ENCODE measurements around the gene RFK.
"Not testable (repeated sequence)": the region's sequence is repeated elsewhere in the genome, so short reads cannot be mapped to it uniquely, and the experiment has no call there.

The RFK gene

DNA sequence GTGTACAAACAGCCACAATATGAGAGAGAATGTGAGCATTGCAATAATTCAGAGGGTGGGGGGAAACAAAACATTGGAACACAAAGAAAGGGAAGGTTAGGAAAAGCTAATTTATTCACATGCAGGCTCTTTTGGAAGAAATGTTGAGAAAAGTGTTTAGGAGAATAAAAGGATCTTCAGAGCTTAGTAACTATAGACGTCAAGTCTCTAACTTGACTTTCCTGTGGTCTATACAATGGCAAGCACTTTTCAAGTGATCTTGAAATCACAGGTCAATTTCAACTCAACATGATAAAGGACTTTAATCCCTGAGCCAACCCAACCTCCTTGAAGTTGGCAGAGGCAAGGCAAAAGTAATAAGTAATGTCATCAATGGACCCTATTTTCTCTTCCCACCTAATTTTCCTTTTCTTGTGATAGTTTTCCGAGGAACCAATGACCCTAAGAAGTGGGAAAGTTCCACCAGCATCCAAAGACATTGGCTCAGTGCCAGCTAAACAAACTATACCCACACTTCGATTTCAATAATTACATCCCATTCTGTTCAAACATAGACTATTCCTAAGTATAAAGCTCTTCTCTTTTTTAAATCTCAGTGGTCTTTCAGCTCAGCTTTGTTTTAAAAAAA, 23.7 kb downstream of the RFK start:
- DNase-seq (ENCODE audit: low spot score) = no peak

DNA sequence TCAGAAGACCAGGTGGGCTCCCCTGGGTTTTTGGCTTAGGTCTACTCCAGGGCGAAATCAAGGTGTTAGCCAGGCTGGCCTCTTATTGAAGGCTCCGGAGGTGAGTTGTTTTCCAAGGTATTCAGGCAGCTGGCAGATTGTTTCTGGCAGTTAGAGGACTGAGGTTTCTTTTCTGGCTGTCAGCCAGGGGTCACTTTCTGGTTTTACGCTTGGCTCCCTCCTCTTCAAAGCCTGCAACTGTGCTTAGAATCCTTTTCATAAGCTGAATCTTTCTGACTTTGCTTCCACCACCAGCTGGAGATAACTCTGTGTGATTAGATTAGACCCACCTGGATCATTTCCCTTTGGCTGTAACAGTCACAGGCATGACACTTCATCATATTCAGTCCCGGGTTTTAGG, 24.6 kb downstream of the RFK start:
- peak; percentile 76 for DNase-seq (ENCODE audit: low spot score)

DNA sequence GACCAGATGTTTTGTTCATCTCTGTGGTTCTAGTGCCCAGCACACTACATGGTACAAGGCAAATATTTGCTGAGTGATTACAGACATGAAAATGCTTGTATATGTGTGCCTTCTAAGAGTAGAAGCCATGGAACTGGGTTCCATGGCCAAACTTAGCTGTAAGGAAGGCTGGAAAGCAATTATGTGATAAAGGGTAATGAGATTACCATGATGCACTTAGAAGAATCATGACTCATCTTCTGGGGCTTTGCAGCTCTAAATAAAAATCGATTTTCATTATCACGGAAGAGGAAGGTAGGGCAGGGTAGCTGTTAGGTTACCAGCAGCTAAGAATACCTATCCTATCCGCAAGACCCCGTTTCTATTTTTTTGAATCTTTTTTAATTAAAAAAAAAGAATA, 28.0 kb downstream of the RFK start:
- DNase-seq (ENCODE audit: low spot score) = peak; percentile 45

DNA sequence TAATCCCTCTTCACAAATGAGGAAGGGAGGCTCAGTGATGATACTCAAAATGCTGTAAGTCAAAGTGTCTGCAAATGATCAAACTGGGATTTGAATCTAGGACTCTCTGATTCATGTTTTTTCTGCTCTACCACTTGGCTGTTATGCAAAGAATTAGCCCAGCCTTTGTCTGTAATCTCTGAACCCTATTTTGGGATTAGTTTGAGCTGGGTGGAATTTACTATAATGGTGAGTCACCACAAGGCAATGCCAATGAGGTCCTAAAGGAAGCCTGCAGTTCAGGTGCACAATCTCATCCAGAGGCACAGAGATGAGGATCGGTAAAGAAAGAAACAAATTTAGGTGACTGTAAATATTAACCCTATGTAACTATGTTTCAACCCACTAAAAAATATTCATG, 29.2 kb downstream of the RFK start:
- peak; percentile 34 for DNase-seq (ENCODE audit: low spot score)

DNA sequence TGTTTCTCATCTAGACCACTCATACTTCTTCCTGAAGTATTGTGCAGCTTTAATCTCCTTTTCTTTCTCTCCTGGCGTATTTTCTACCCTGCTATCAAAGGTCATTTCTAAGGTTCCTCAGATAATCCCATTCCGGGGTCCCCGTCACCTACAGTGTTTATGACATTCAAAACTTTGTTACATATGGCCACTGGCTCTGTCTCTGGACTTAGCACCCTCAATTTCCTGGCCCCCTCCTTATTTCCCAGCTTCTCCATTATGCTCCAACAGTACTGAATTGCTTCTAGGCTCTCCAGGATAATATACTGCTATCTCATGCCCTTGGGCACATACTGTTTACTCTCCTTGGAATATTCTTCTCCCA, 31.2 kb downstream of the RFK start:
- no peak for DNase-seq (ENCODE audit: low spot score)

DNA sequence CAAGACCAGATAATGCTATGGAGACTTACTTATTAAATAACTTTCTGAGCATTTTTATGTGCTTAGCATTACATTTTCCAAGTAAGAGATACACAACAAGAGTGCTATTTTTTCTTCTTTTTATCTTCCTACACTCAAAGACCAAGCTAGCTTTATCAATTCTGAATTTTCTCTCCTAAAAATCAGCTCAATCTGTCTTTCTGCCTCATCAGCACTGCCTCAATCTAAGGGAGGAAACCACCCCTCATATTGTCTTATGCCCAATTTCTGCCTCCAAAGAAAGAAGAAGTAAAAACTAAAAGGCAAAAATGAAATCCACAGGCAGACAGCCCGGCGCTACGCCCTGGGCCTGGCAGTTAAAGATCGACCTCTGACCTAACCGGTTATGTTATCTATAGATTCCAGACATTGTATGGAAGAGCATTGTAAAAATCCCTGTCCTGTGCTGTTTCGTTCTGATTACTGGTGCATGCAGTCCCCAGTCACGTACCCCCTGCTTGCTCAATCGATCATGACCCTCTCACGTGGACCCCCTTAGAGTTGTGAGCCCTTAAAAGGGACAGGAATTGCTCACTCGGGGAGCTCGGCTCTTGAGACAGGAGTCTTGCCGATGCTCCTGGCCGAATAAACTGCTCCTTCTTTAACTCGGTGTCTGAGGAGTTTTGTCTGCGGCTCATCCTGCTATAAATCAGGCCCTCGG, 31.7 kb downstream of the RFK start:
- DNase-seq (ENCODE audit: low spot score) = not testable (repeated sequence)

DNA sequence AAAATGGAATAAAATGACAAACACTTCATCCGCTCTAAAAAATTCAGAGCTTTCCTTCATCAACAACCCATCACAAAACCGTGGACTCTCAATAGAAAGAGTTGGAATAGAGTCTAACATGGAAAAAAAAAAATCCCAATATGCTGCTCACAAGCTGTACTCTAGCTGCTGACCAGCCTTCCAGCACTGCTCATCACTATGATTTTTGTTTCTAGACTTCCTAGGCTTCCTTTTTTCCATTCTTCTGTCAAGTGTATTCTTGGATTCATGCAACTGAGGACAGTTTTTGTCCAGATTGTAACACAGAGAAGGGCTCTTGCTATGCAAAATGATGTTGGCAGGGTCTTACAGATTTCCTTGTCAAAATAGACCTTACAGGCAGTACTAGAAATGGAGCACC, 34.5 kb downstream of the RFK start:
- no peak for DNase-seq (ENCODE audit: low spot score)

DNA sequence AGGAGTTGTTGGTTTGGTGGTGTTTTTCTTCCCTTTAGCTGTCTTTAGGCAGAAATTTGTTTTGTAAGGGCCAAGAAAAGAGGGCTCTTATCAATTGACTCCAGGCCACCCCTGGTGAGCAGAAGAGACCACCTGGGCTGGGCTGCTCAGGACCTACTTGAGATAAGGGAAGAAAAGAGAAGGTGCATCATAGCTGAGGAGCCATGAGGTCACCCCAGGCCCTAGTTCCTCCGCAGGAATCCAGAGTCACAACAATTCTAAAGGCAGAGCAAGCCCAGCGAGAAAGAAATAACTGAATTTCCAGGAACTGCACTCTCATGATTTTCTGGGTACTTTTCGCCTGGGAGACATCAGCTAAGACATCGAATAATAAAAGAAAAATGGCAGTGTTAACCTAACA, 34.9 kb downstream of the RFK start:
- no peak for DNase-seq (ENCODE audit: low spot score)

DNA sequence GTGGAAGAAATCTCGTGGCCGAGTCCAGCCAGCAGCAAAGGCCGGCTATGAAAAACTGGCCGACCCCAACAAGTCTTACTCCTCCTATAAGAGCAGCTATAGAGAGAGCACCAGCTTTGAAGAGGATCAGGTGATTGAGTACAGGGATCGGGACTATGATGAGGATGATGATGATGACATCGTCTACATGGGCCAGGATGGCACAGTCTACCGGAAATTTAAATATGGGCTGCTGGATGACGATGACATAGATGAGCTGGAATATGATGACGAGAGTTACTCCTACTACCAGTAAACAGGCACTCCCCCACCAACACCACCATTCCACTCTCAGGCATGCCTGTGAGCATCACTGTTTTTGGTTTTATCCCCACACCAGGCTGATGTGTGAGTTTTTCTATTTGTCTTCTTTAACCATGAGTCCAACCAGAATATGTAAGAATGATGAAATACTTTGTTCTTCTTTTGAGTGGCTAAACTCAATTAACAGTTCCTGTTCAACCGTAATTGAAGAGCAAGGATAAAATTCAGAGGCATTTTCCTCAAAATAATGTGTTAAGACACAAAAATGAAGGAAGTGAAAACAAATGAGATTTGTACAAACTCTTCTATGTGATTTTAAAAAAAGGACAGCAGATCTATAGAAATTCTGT, 35.5 kb downstream of the RFK start:
- DNase-seq (ENCODE audit: low spot score) = no peak

DNA sequence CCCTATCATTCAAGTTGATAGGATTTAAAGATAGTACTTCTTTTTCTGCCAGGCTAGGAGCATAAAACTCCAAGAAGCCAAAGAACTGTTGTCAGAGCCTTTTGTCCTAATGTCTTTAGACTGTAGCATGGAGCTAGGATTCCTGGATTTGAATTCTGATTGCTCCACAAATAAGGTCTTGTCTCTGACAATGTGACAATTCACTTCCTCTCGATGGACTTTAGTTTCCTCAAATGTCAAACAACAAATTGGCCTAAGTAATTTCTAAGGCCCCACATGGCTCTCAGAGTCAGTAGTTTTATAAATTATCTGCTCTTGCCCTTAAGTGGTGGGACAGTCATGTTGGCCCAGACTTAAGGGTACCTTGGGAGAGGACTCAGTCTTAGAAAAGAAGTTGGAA, 36.7 kb downstream of the RFK start:
- no peak for DNase-seq (ENCODE audit: low spot score)

DNA sequence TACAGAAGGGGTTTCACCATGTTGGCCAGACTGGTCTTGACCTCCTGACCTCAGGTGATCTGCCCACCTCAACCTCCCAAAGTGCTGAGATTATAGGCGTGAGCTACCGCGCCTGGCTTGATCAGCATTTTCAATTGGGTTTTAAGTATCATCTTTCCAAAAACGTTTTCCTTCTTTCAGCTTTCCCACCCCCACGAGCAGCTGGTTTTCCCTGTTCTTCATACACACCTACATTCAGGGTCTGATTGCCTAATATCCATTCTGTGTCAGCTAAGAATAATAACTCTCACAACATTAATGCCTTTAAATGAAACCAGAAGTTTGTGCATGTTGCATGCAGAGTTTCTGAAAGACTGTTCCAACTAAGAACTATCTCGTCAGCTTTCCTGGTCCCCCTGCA, 38.3 kb downstream of the RFK start:
- no peak for DNase-seq (ENCODE audit: low spot score)

DNA sequence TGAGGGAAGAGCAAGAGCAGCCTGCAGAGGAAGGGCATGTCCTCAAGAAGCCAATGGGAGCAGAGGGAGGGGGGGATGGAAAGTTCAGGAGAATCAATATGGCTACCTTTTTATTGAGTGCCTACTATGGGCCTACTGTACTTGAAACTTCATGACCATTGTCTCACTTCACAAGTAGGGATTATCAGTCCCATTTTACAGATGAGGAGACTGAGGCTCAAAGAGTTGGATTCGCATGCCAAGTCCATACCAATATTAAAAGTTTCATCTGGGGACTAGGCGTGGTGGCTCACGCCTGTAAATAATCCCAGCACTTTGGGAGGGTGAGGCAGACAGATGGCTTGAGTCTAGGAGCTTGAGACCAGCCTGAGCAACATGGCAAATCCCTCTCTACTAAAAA, 40.0 kb downstream of the RFK start:
- no peak for DNase-seq (ENCODE audit: low spot score)

DNA sequence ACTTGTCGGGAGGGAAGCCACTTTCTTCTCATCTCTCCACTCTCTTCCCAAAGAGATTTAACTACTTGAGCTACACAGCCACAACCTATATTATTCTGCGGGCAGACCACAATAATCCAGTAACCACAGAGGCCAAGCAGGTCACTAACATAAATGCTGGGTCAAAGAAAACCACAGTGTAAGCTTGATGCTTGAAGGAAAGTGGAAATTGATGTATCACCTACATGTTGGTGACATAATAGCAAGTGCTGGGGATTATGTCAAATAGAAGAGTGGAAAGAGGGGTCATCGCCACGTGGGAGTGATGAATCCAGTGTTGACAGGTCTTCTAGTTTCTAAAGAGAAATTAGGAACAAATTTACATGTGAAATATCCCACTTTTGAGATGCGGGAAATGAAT, 40.9 kb downstream of the RFK start:
- DNase-seq (ENCODE audit: low spot score) = peak; percentile 81

DNA sequence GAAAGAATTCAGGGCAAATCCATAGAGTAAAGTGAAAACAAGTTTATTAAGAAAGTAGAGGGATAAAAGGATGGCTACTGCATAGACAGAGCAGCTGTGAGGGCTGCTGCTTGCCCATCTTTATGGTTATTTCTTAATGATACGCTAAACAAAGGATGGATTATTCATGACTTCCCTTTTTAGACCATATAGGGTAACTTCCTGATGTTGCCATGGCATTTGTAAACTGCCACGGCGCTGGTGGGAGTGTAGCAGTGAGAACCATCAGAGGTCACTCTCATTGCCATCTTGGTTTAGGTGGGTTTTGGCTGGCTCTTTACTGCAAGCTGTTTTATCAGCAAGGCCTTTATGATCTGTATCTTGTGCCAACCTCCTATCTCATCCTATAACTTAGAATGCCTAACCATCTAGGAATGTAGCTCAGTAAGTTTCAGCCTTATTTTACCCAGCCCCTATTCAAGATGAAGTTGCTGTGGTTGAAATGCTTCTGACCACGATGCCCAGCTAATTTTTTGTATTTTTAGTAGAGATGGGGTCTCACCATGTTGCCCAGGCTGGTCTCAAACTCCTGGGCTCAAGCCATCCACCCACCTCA, 42.1 kb downstream of the RFK start:
- no peak for DNase-seq (ENCODE audit: low spot score)

DNA sequence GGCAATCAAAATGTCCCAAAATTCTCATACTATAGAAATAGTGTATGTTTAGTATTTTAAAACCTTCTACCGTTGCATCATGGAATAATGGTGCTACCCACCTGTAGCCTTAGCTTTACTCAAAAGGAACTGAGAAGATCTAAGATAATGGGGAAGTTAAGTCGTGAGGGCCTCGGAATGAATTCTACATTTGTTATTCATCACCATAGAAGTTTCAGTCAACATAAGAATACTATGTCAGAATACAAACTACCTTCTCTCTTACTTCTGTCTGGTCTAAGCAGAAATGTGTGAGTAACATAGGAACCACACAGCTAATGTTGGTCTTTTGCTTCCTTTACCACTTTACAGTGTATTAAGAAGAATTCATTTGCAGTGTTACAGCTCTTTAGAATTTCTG, 43.2 kb downstream of the RFK start:
- DNase-seq (ENCODE audit: low spot score) = no peak

DNA sequence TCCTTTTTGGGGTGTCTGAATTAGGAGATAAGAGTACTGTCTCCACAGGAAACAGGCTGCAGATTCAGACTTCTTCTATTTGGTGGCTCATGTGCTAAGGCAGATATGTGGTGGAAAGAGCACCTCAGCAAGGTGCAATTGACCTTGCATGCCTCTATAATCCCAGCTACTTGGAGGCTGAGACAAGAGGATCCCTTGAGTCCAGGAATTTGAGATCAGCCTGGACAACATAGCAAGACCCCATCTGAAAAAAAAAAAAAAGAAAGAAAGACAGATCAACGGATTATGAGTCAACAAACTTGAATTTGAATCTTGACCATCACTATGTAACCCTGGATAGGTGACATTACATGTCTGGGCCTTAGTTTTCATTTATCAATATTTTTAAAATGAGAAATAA, 44.4 kb downstream of the RFK start:
- no peak for DNase-seq (ENCODE audit: low spot score)

DNA sequence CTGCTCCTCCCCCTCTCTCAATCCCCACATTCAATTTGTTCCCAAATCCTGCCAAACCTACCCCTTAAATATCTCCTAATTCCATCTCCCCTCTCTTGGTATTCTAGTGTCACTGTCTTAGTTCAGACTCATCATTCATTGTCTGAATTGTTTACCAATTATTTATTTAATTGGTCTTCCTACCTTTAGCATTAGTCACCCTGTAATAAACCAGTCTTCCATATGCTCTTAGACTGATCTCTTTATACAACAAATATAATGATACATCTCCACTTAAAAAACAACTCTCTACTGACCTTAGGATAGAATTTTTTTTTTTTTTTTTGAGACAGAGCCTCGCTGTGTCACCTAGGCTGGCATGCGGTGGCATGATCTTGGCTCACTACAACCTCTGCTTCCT, 51.4 kb downstream of the RFK start:
- DNase-seq (ENCODE audit: low spot score) = peak; percentile 9

DNA sequence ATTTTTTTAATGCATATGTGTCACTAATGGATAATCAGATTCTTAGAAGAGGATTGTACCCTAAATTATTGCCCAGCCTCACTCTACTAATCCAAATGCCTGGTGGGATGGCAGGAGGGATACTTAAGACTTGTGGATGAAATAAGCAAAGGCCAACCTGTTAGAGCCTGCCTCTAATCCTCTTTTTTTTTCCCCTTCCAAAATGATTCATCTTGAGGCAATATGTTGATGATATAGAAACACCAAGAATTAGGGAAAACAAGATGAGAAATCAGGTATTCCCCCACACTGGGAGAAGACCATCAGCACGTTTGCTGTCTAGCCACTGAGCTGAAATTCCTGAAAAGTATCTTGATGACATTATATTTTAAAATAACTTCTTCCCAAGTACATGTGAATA, 52.0 kb downstream of the RFK start:
- DNase-seq (ENCODE audit: low spot score) = no peak

DNA sequence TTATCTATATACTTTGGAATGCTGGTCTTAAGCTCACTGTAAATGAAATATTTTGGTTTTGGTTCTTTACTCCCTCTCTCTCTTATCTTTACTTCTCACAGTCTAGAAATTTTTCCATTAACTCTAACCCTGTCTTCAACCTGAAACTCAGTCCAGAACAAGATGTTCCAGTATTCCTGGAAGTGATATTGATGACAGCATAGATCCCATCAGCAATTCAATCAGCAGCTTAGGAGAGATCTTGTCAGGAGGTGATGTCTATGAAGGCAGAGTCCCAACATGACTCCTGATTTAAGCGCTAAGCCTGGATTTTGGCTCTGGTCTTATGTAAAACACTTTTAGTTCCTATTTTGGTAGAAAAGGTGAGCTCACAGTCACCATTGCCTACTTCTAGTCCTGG, 52.6 kb downstream of the RFK start:
- no peak for DNase-seq (ENCODE audit: low spot score)

DNA sequence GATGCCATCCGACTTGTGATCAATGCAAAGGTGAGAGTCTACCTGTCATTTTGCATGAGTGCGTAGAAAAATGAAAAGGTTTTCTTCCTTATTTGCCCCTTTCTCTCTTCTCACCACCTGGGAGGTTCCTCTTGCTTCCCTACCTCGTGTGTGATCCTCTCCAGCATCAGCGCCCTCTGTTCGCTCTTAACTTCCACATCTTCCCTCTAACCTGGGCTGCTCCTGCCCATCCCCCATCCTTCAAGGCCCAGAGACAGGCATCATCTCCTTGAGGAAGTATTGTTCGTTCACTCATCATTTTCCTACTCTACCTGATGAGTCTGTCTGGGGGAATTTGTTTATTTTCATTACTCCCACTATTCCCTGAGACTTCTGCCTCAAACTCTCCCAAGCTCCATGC, 55.8 kb downstream of the RFK start:
- DNase-seq (ENCODE audit: low spot score) = no peak

DNA sequence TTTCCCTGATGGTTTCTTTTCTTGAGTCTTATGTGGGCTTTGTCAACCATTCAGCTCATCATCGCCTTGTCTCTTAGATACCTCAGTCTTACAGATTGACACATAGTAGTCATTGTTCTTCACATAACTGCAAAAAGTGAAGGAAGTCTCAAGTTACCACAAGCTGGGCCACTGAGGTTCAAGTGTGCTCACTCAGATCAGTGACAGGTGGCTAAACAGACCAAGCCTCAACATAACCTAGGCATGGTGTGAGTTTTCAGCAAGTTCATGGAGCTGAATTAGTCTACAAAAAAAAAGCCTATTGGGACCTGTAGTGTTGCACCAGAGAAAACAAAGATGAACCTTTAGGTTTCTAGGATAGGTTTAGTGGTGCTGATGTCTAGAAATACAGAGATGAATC, 58.2 kb downstream of the RFK start:
- DNase-seq (ENCODE audit: low spot score) = no peak
